ENCODE measurements around the gene BSPRY. TPM values are rescaled to one million over a fixed set of nuclear protein-coding genes. Genes with fewer than 3 reads are reported as not detected.
A peak's percentile ranks its signal among the peaks of the same experiment; 100 is the strongest.
"Not testable (repeated sequence)": the region's sequence is repeated elsewhere in the genome, so short reads cannot be mapped to it uniquely, and the experiment has no call there.

BSPRY gene
- polyA plus RNA-seq, 5 donors, result 6.7 to 9.1 (median 8.4) TPM

GRCh38 chr9:113340011-113340699, 9.2 kb upstream of the BSPRY start, which contains the start of gene WDR31:
TSS of gene WDR31 (minus strand) at chr9:113340275. CDS start at chr9:113332022, 8,253 bp downstream.
- DNase-seq, result peak; percentile 88 to 91

- DNase-seq, result no peak
These were observed 7.5 kb upstream of the BSPRY start for GRCh38 chr9:113341712-113342410.

- peak; percentile 82 to 85 for DNase-seq
These were observed 5.6 kb upstream of the BSPRY start for GRCh38 chr9:113343732-113344231.

- DNase-seq, result no peak
These were observed 4.2 kb upstream of the BSPRY start for GRCh38 chr9:113345190-113345589.

GRCh38 chr9:113345671-113346070, 3.7 kb upstream of the BSPRY start:
- no peak for DNase-seq

GRCh38 chr9:113348437-113348836, 904 bp upstream of the BSPRY start:
- DNase-seq, result no peak

GRCh38 chr9:113349066-113349444, 286 bp upstream of the BSPRY start:
- DNase-seq, result no peak

GRCh38 chr9:113350107-113350661, 843 bp downstream of the BSPRY start:
- DNase-seq, result no peak

- DNase-seq, result no peak
These were observed 1.6 kb downstream of the BSPRY start for GRCh38 chr9:113350937-113351336.

- no peak for DNase-seq
These were observed 2.7 kb downstream of the BSPRY start for GRCh38 chr9:113352006-113352405.

- DNase-seq, result no peak
These were observed 3.1 kb downstream of the BSPRY start for GRCh38 chr9:113352411-113352810.

GRCh38 chr9:113355040-113355596, 5.8 kb downstream of the BSPRY start:
- DNase-seq, result no peak

- no peak for DNase-seq
These were observed 7.4 kb downstream of the BSPRY start for GRCh38 chr9:113356686-113357292.

- no peak for DNase-seq
These were observed 10.0 kb downstream of the BSPRY start for GRCh38 chr9:113359385-113359784.

- DNase-seq, result no peak
These were observed 11.0 kb downstream of the BSPRY start for GRCh38 chr9:113360242-113360842.

- no peak for DNase-seq
These were observed 12.1 kb downstream of the BSPRY start for GRCh38 chr9:113361304-113362018.

GRCh38 chr9:113363336-113363735, 14.0 kb downstream of the BSPRY start:
- DNase-seq, result no peak

GRCh38 chr9:113364951-113365350, 15.6 kb downstream of the BSPRY start:
- DNase-seq, result no peak

- not testable (repeated sequence) for DNase-seq
These were observed 16.3 kb downstream of the BSPRY start for GRCh38 chr9:113365652-113366051.

GRCh38 chr9:113368348-113368981, 19.1 kb downstream of the BSPRY start:
- no peak for DNase-seq

Measured in right lung (tissue), 5 donors.